Cardiac septum (tissue), 1 donor: ENCODE measurements around the gene TNFRSF19. TPM values are rescaled to one million over a fixed set of nuclear protein-coding genes. Genes with fewer than 3 reads are reported as not detected.

ENCODE experiments used
- total RNA-seq: library from RNA; stranded (reverse); fragmentation: NEBNext Ultra II Directional; extraction: Animal tissue kit (Norgen Biotek cat#: 25700); gene quantifications from one replicate; pipeline ENCODE4 v1.2.1, GENCODE V29; 2021
- donor health status: DM: no; HTN: no; CAD: no.

TNFRSF19 gene
- total RNA-seq, 1 donor from 2014 or later: 20.0 TPM

Other genes with a start within 250 kb of the TNFRSF19 start
- 29.4 TPM for gene SACS, start 136.7 kb upstream of the TNFRSF19 start, total RNA-seq